Endothelial cell (in vitro differentiated cells): Measurements from ENCODE around the gene SLC25A24. TPM values are rescaled to one million over a fixed set of nuclear protein-coding genes. Genes with fewer than 3 reads are reported as not detected.

Experiments used
- DNase-seq: peaks from one replicate; pipeline ENCODE4 v3.0.0; 2021; ENCODE audit warnings: low spot score
- H3K27ac Mint-ChIP-seq: one replicate; pipeline ENCODE4 v1.8.0; 2021; ENCODE audit warnings: mixed read lengths, inconsistent platforms; ENCODE audit not compliant: unreplicated experiment
- H3K27me3 Mint-ChIP-seq: one replicate; pipeline ENCODE4 v1.8.0; 2021; ENCODE audit warnings: mild to moderate bottlenecking, moderate library complexity, mixed read lengths, inconsistent platforms; ENCODE audit not compliant: unreplicated experiment
- H3K36me3 Mint-ChIP-seq: one replicate; pipeline ENCODE4 v1.8.0; 2021; ENCODE audit warnings: mild to moderate bottlenecking, low read depth, mixed read lengths, inconsistent platforms; ENCODE audit not compliant: unreplicated experiment
- H3K4me1 Mint-ChIP-seq: one replicate; pipeline ENCODE4 v1.8.0; 2021; ENCODE audit warnings: mild to moderate bottlenecking, mixed read lengths, inconsistent platforms; ENCODE audit not compliant: unreplicated experiment
- H3K4me3 Mint-ChIP-seq: one replicate; pipeline ENCODE4 v1.8.0; 2021; ENCODE audit warnings: mild to moderate bottlenecking, mixed read lengths, inconsistent platforms; ENCODE audit not compliant: unreplicated experiment
- H3K9me3 Mint-ChIP-seq: one replicate; pipeline ENCODE4 v1.8.0; 2021; ENCODE audit warnings: mixed read lengths, inconsistent platforms; ENCODE audit not compliant: unreplicated experiment
- CTCF ChIP-seq: fragments of 200-600 bp; sonication (generic); IDR thresholded peaks from one replicate; pipeline ENCODE4 v1.5.0; 2021; ENCODE audit warnings: antibody characterized with exemption; ENCODE audit not compliant: unreplicated experiment
- total RNA-seq: library from RNA; stranded (reverse); fragmentation: NEBNext Ultra II Directional; extraction: Animal tissue kit (Norgen Biotek cat#: 25700); gene quantifications from one replicate; pipeline ENCODE4 v1.2.1, GENCODE V29; 2021; ENCODE audit not compliant: unreplicated experiment

Gene SLC25A24
- total RNA-seq, 1 donor from 2014 or later, result 51.1 TPM

- Mint-ChIP-seq H3K4me3 (no peak overlapping the region), H3K27me3 (peaks cover 1% of the 10 kb centered on the region), H3K27ac (no peak overlapping the region), H3K4me1 (peaks cover 47% of the 10 kb centered on the region), H3K9me3 (no peaks in the 10 kb centered on the region), H3K36me3 (peaks cover 4% of the 10 kb centered on the region)
- TF ChIP-seq CTCF, result no peak
- DNase-seq, result no peak
Measured at GRCh38 chr1:108117237-108117636, 82.9 kb downstream of the SLC25A24 start.

GRCh38 chr1:108114033-108114599, 86.0 kb downstream of the SLC25A24 start:
- Mint-ChIP-seq H3K27ac (no peak overlapping the region), H3K36me3 (peaks cover 3% of the 10 kb centered on the region), H3K4me3 (no peak overlapping the region)

GRCh38 chr1:108113496-108113895, 86.6 kb downstream of the SLC25A24 start:
- TF ChIP-seq CTCF, result no peak
- Mint-ChIP-seq H3K27ac (no peak overlapping the region), H3K4me3 (no peak overlapping the region), H3K36me3 (peaks cover 3% of the 10 kb centered on the region), H3K4me1 (peaks cover 31% of the 10 kb centered on the region), H3K9me3 (no peaks in the 10 kb centered on the region), H3K27me3 (peaks cover 3% of the 10 kb centered on the region)
- no peak for DNase-seq

More at GRCh38 chr1:108114033-108114599, 86.0 kb downstream of the SLC25A24 start:
- TF ChIP-seq CTCF, result no peak
- DNase-seq, result no peak
- peaks cover 33% of the 10 kb centered on the region for H3K4me1 Mint-ChIP-seq
- no peaks in the 10 kb centered on the region for H3K9me3 Mint-ChIP-seq
- H3K27me3 Mint-ChIP-seq, result peaks cover 3% of the 10 kb centered on the region

- peaks cover 3% of the 10 kb centered on the region for H3K36me3 Mint-ChIP-seq
- no peak overlapping the region for H3K4me3 Mint-ChIP-seq
- peaks cover 21% of the 10 kb centered on the region for H3K4me1 Mint-ChIP-seq
- no peak for DNase-seq
- peaks cover 3% of the 10 kb centered on the region for H3K27me3 Mint-ChIP-seq
- TF ChIP-seq CTCF, result no peak
- no peak overlapping the region for H3K27ac Mint-ChIP-seq
- no peaks in the 10 kb centered on the region for H3K9me3 Mint-ChIP-seq
Measured at GRCh38 chr1:108109295-108109973, 90.7 kb downstream of the SLC25A24 start.

GRCh38 chr1:108108119-108108518, 92.0 kb downstream of the SLC25A24 start:
- no peaks in the 10 kb centered on the region for H3K9me3 Mint-ChIP-seq
- no peak for TF ChIP-seq CTCF
- no peak overlapping the region for H3K4me3 Mint-ChIP-seq
- no peak overlapping the region for H3K27ac Mint-ChIP-seq
- H3K4me1 Mint-ChIP-seq, result peaks cover 10% of the 10 kb centered on the region
- peaks cover 3% of the 10 kb centered on the region for H3K27me3 Mint-ChIP-seq
- H3K36me3 Mint-ChIP-seq, result peaks cover 3% of the 10 kb centered on the region
- DNase-seq, result no peak
